OCI-LY3 (cell line): Measurements from ENCODE around the gene MMP20.

Source experiments
- H2AFZ ChIP-seq: fragments of 200-600, 300-600 bp; shearing (Covaris generic); 2 replicates; pipeline ENCODE4 v1.6.0; 2014; ENCODE audit warnings: antibody characterized with exemption, low read depth, low read length
- H3K27ac ChIP-seq: fragments of 200-600, 300-600 bp; sonication (generic); 2 replicates; pipeline ENCODE4 v1.5.1; 2014; ENCODE audit warnings: mild to moderate bottlenecking, low read length, moderate library complexity, mixed read lengths
- H3K27me3 ChIP-seq: fragments of 200-600, 300-600 bp; sonication (generic); 2 replicates; pipeline ENCODE4 v1.6.1; 2014; ENCODE audit warnings: low read depth, low read length, mixed read lengths
- H3K36me3 ChIP-seq: fragments of 200-600, 300-600 bp; sonication (generic); replicated peaks from 2 replicates; pipeline ENCODE3; 2014; ENCODE audit warnings: low read depth, low read length, mixed read lengths
- H3K4me1 ChIP-seq: fragments of 300-600, 200-600 bp; sonication (generic); 2 replicates; pipeline ENCODE4 v1.6.1; 2014; ENCODE audit warnings: low read length, mixed read lengths
- H3K4me2 ChIP-seq: fragments of 200-600, 300-600 bp; sonication (generic); 2 replicates; pipeline ENCODE4 v1.6.1; 2014; ENCODE audit warnings: low read length, mixed read lengths
- H3K4me3 ChIP-seq: fragments of 300-600, 200-600 bp; sonication (generic); 2 replicates; pipeline ENCODE4 v1.5.1; 2014; ENCODE audit warnings: antibody characterized with exemption, mild to moderate bottlenecking, low read length, moderate library complexity
- H3K79me2 ChIP-seq: fragments of 300-600, 200-600 bp; shearing (Covaris generic); 2 replicates; pipeline ENCODE4 v1.6.1; 2014; ENCODE audit warnings: mild to moderate bottlenecking, low read length, mixed read lengths
- H3K9ac ChIP-seq: fragments of 300-600, 200-600 bp; shearing (Covaris generic); 2 replicates; pipeline ENCODE4 v1.6.0; 2014; ENCODE audit warnings: mild to moderate bottlenecking, low read length, moderate library complexity
- H3K9me3 ChIP-seq: fragments of 200-600, 300-600 bp; shearing (Covaris generic); 2 replicates; pipeline ENCODE4 v1.6.1; 2014; ENCODE audit warnings: low read length, mixed read lengths; ENCODE audit not compliant: insufficient read depth
- H4K20me1 ChIP-seq: fragments of 200-600, 300-600 bp; sonication (generic); 2 replicates; pipeline ENCODE4 v1.6.1; 2016; ENCODE audit warnings: low read length, mixed read lengths; ENCODE audit not compliant: insufficient read depth
- EZH2phosphoT487 ChIP-seq: fragments of 200-600 bp; shearing (Covaris generic); IDR thresholded peaks from 2 replicates; pipeline ENCODE4 v1.6.1; 2018; ENCODE audit warnings: antibody characterized with exemption, mixed run types, low read depth
- TF ChIP-seq, protein P1 (sequence below): fragments of 200-600, 300-600 bp; sonication (generic); IDR thresholded peaks from 2 replicates; pipeline ENCODE4 v1.5.1; 2014; ENCODE audit warnings: antibody characterized with exemption, low read length, low read depth

Gene MMP20

DNA sequence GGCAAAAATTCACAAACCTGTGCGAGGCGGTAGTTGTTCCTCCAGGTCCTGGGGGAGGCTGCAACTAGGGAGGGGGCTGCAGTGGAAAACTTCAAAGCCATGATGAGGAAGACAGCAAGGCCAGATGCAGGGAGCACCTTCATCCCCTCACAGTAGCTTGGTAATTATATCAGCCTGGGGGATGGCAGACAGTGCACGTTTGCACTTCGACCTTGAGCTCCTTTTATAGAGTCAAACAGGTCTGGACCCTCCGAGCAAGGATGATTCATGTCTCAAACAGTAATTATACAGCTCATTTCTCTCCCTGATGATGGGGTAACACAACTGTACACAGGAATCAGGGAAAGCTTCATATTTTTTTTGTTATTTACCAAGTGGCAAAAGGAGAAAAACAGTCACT, at the start of gene MMP20:
Gene MMP20, minus strand, starts transcription at position 156 of the 400 bp plus-strand sequence. Its CDS starts 13 bp downstream, at position 143.
- no peak within 1 kb of the TSS for H3K4me3 ChIP-seq
- no peaks in the 10 kb centered on the region for H3K36me3 ChIP-seq
- H4K20me1 ChIP-seq: no peaks in the 10 kb centered on the region
- H3K27me3 ChIP-seq: no peaks in the 10 kb centered on the region
- no peaks in the 10 kb centered on the region for H3K9me3 ChIP-seq
- peaks cover 7% of the 10 kb centered on the region for H3K4me1 ChIP-seq
- H3K79me2 ChIP-seq: no peaks in the 10 kb centered on the region
- H3K9ac ChIP-seq: no peak within 1 kb of the TSS
- H2AFZ ChIP-seq: no peak within 1 kb of the TSS
- TF ChIP-seq, protein P1, sequence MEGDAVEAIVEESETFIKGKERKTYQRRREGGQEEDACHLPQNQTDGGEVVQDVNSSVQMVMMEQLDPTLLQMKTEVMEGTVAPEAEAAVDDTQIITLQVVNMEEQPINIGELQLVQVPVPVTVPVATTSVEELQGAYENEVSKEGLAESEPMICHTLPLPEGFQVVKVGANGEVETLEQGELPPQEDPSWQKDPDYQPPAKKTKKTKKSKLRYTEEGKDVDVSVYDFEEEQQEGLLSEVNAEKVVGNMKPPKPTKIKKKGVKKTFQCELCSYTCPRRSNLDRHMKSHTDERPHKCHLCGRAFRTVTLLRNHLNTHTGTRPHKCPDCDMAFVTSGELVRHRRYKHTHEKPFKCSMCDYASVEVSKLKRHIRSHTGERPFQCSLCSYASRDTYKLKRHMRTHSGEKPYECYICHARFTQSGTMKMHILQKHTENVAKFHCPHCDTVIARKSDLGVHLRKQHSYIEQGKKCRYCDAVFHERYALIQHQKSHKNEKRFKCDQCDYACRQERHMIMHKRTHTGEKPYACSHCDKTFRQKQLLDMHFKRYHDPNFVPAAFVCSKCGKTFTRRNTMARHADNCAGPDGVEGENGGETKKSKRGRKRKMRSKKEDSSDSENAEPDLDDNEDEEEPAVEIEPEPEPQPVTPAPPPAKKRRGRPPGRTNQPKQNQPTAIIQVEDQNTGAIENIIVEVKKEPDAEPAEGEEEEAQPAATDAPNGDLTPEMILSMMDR: no peak
- TF ChIP-seq EZH2phosphoT487: no peak
- no peak within 1 kb of the TSS for H3K4me2 ChIP-seq
- no peak within 1 kb of the TSS for H3K27ac ChIP-seq

DNA sequence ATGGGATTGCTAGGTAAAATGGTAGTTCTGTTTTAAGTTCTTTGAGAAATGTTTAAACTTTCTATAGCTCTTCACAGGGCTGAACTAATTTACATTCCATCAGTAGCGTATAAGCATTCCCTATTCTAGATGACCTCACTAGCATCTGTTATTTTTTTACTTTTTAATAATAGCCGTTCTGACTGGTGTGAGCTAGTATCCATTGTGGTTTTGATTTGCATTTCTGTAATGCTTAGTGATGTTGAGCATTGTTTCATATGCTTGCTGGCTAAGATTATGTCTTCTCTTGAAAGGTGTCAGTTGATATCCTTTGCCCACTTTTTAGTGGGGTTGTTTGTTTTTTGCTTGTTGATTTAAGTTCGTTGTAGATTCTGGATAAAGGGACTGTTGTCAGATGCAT, 44.5 kb upstream of the MMP20 start:
- H3K27me3 ChIP-seq: no peaks in the 10 kb centered on the region
- no peaks in the 10 kb centered on the region for H3K4me1 ChIP-seq
- H2AFZ ChIP-seq: no peak overlapping the region
- TF ChIP-seq, protein P1: no peak
- H4K20me1 ChIP-seq: no peaks in the 10 kb centered on the region
- H3K9ac ChIP-seq: no peak overlapping the region
- H3K4me3 ChIP-seq: no peak overlapping the region
- no peak overlapping the region for H3K4me2 ChIP-seq
- no peaks in the 10 kb centered on the region for H3K36me3 ChIP-seq
- H3K27ac ChIP-seq: no peak overlapping the region
- H3K9me3 ChIP-seq: no peaks in the 10 kb centered on the region
- H3K79me2 ChIP-seq: no peaks in the 10 kb centered on the region

- no peak for TF ChIP-seq EZH2phosphoT487
- TF ChIP-seq, protein P1: peak; percentile 74
- 0 out of 2 replicates have a peak overlapping the region, but pooled peaks have one; percentile 36 for H2AFZ ChIP-seq
Observed at GRCh38 chr11:102666331-102666957, 41.3 kb upstream of the MMP20 start.

GRCh38 chr11:102664001-102664752, 39.0 kb upstream of the MMP20 start:
- Histone ChIP-seq H3K27ac (no peak overlapping the region), H3K4me1 (no peaks in the 10 kb centered on the region), H3K9me3 (no peaks in the 10 kb centered on the region), H2AFZ (no peak overlapping the region), H3K9ac (no peak overlapping the region), H3K4me2 (no peak overlapping the region), H3K79me2 (no peaks in the 10 kb centered on the region), H3K4me3 (no peak overlapping the region), H3K27me3 (no peaks in the 10 kb centered on the region), H4K20me1 (no peaks in the 10 kb centered on the region), H3K36me3 (no peaks in the 10 kb centered on the region)
- TF ChIP-seq EZH2phosphoT487: no peak
- TF ChIP-seq, protein P1: peak; percentile 48

More at GRCh38 chr11:102666331-102666957, 41.3 kb upstream of the MMP20 start:
- no peak overlapping the region; the same call in 1 of the 2 replicates for H3K4me3 ChIP-seq
- no peaks in the 10 kb centered on the region for H3K79me2 ChIP-seq
- H3K36me3 ChIP-seq: no peaks in the 10 kb centered on the region
- H4K20me1 ChIP-seq: no peaks in the 10 kb centered on the region
- peak overlapping the region; percentile 56 for H3K4me2 ChIP-seq
- no peak overlapping the region for H3K27ac ChIP-seq
- no peak overlapping the region for H3K9ac ChIP-seq
- no peaks in the 10 kb centered on the region for H3K9me3 ChIP-seq
- no peaks in the 10 kb centered on the region for H3K4me1 ChIP-seq
- H3K27me3 ChIP-seq: no peaks in the 10 kb centered on the region
